ENCODE measurements around the gene EVX1.

EVX1 gene

DNA sequence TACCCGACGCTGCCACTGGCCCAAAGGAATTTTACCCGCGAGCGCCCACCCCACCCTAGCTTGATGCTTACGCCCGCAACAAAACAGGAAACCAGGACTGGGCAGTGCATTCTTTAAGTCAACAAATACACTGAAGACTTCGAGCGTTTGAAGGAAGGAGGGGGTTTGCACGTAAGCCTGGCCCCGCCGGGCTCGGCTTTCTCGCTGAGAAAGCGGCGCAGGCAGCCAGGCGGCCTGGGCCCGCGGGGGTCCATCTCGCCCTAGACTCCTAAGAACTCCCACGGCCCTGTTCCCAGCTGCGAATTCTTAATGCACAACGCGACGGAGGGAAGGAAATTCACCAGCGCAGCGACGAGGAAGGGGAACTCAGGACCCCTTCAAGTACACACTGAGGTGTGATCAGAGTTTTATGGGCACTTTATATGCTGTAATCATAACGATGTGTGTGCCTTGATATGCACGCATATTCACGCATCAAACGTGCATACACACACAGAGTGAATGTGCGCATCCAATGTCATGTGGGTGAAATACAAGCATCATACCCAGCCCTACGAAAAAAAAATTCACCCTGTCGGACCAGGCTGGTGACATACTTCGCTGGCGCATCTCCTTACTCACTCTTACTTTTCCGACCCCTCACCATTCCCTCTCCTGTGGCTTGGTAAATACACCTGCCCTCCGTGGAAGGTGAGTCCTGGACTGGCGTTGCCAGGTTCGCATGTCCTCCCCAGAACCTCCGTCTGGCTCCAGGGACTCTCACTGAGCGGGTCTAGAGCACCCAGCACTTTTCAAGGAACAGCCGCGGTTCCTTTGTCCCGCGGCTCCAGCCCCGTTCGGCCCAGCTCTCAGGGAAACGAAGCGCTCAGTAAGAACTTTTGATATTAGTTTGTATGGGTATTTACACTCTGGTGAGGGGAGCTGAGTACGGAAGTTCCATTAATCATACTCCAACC is 37.0 kb upstream of the EVX1 start:
- DNase-seq, result no peak

DNA sequence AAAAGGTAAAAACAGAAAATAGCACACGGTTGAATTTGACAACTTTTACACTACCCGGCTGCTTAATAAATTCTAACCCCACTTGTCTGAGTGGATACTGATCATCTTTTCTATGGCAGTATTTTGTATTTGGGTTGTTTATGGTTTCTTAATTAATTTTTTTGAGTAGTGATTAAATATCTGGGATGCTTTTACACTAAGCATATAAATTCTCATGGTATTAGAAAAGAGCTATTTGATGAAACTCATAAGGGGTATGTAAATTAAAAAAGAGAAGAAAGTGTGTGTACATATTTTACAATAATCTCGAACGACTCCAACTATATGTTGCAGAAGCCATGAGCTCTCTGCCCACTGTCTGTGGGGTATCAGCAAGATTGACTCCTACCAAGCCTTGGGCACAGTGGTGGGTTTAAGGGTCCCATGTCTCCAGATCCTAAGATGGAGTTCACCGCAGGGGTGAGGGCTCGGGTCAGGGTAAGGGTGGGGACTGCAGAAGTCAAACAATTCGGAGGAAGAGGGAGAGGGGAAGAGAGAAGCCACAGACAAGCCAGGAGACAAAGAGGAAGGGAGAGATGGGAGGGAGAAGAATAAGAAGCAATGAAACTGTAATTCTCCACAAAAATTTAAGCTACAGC is 35.1 kb upstream of the EVX1 start:
- DNase-seq, result no peak

DNA sequence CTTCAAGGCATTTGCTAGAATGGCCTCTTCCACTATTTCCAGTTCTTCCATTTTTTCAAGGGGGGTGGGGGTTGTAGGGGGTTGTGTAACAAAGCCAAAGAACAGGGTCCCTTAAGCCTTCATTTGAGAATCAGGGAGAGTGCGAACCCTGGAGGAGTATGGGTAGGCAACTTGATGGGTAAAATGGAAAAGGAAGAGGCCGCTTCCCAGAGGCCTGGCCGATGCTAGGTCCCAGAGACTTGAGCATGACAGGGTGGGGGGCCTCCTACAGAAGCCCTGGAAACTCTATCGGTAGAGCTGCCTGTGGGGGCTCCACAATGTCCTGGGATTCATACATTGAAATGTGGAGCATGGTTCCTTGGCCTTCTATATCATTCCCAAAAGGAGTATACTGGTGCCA is 33.6 kb upstream of the EVX1 start:
- DNase-seq, result no peak

DNA sequence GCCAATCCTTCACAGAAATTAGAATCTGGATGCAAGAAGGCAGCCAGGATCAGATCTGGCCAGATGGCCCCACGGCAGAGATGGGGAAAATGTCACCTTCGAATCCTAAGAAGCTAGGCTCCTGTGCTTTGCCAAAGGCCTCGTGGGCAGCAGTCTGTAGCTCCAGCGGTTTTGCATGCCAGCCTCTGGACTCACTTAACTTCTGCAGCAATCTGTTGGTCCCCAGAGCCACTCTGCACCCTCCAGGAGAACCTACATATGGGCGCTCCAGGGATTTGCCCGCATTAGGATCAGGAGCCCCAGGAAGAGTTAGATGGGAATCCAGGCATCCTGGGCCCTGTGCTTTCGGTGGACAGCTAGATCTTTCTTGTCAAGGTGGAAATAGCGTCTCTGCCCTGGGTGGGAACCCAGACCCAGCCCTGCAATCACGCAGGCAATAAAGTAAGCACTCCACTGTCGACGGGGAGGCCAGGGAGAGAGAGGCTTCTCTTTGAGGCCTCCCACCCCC is 32.6 kb upstream of the EVX1 start:
- no peak for DNase-seq

DNA sequence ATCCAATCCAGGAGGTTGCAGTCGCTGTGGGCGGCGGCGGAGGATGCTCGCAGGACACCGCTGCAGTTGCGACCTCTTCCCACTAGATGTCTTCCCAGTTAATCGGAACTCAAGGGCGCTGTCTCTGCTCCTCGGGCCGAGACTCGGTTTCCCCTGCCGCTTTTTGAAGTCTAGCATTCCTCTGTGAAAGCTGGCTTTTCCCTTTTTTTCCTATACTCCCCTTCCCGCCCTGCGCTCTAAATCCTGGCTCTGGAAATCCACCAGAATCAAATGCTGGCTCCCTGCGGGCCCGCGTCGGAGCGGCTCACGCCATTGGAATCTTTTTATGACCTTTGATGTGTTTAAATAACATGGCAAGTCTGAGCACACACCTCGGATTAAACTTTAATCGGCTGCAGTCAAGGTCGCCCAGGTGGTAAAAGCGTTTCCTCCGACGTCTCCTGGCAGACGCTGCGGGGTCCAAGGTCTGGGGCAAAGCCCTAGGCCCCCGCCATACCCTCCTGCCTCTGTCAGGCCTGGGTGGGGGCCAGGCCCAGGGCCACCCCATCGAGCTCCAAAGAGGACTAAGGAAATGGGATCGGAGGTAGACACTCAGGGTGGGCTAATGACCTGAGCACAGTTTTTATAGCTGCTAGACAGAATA is 32.0 kb upstream of the EVX1 start:
- DNase-seq, result no peak

DNA sequence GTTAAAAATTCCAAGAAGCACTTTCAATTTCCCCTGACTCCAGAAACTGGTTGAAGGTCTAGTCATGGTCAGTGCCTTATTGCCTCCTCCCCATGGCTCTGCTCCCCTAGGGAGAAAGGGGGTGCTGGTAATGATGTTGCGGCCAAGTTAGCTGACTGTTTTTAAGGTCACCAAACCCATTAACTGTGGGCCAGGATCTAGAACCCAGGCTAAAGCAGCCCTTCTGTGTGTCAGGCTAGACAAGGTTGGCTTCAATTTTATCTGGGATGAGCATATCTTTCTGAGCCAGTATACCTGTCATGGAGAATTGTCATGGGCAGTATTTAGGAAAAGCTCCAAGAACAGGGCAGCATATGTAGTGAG is 31.5 kb upstream of the EVX1 start:
- no peak for DNase-seq

DNA sequence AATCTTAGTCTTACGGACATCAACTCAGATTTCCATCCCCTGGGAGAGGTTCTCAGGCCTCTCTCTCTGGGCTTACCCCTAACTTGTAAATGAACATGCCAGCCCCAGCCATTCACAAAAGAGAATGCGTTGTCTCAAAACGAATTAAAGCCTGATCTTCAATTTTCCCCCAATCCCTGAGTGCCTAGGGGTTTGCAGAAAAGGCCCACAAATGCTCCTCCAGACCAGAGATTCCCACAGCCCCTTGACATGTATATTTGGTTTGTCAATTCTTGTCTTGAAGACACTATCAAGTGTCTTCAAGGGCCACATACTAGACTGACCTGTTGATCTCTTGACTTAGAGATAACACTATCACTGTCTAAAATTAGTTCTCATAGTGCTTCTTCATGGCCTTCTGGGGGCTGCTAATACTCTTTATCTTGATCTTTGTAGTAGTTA is 30.8 kb upstream of the EVX1 start:
- DNase-seq, result no peak

DNA sequence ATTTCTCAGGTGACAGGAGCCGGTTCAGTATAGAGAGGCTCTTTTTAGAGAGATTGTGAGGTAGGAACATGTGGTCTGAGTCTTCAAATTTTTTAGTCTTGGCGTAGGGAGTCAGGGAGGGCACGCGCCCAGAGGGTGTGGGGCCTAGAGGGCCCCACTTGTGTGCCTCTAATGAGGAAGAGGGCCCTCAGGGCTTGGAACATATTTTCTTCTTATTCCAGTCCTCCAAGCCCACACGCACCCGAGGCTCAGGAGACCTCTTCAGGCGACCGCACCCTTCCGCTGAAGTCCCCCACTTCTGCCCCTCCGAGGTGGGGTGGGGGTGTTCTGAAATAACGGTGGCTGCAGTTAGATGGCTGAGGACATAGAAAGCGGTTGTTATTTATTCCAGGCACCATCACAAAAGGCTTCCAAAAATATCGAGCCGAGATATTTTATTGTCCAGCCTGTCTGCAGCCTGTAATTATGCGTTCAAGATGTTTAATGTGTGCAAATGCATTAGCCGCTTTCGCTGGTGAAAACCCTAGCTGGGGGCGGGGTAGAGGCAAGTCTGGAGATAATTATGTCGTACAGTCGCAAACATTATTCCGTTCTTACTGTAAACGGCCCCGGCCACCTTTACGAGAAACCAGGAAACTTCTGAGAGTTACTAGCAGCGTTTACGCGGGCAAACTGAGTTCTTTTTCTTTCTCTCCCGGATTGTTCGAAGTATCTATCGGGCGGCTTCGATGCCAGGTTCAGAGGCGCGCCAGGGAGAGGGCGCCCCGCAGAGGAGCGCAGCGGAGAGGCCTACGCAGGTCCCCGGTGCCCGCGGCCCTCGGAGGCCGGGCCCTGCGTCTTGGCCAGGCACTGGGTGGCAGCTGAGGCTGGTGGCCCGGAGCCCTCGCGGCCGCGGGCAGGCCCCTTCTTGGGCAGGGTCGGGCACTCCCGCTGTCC is 29.8 kb upstream of the EVX1 start:
- DNase-seq, result no peak

DNA sequence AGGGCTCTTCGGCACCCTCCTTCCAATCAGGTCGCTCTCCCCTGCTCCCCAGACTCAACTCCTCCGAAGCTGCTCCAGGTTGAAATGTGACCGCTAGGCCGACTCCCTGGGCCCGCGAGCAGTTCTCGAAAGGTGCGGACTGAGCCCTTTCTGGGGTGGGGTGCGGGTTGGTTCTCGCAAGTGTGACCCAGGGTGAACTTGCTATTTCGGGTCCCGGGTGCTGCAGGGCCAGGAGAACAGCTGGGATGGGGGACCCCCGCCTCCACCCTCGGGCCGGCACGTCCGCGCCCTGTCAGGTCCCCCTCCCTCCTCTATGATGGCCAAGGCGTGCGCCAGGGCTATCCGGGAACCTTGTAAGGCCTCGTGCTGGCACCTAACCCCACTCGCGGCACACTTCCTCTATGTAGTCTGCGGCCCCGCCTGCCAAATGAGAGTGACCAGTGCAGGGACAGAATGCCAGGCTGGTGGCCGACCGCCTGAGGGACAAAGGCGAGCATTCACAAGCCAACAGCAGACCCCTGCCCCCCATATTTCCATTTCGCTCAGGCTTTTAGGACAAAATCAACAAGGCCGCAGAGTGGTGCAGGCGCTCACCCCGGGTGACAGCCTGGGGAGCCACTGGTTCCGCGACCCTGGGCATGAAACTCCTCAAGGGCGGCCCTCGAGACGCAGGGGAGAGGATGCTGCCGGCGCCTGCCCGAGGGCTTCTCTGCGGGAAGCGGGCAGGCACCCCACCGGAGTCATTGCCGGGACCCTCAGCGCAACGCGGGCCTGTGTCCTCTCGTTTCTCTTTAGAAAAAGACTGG is 29.0 kb upstream of the EVX1 start:
- no peak for DNase-seq

DNA sequence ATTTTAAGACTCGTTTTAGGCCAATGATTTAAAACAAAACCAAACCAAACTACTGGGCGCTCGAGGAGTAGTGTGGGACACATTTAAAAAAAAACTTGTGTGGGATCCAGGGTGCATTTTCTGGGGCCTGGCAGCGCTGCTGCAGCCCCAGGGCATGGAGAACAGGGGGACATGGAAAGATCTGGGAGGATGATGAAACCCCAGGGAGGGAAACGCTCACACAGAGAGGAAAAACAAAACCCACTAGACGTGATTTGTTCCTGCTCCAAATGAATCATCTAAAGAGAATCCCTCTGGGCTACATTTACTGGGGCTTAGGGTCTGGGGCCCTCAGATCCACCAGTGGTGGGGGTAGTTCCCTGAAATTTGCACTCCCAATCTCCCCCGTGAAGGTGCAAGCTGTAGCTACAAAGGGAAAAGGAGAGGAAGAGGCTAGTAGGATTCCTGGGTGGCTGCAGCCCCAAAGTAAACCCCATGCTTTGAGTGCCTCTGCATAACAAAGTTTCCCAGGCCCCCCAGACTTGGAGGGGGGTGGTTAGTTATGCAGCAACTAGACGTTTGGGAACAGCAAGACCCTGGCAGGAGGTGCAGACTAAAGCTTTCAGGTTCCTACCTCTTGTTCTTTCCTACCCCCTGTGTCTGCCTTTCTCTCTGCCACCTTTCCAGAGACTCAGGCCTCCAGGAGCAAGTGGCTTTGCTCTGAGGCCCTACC is 28.2 kb upstream of the EVX1 start:
- no peak for DNase-seq

DNA sequence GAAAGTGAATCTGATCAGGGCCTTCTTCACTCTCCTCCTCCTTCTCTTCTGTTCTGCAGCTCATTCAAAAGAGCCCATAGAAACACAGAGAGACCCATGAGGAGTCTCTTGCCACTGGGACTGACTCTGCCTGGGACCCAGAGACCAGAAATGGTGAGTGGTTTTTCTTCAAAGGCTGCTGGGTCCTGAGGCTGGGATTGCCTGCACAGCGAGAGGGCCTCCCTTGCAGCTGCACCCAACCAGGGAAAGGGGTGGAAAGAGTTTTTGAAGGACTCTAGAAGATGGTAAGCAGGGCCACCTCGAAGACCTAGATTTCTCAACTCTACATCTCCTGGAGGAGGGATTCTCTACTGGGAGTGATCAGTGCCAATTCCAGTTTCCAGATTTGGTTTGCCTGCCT is 27.2 kb upstream of the EVX1 start:
- DNase-seq, result no peak

DNA sequence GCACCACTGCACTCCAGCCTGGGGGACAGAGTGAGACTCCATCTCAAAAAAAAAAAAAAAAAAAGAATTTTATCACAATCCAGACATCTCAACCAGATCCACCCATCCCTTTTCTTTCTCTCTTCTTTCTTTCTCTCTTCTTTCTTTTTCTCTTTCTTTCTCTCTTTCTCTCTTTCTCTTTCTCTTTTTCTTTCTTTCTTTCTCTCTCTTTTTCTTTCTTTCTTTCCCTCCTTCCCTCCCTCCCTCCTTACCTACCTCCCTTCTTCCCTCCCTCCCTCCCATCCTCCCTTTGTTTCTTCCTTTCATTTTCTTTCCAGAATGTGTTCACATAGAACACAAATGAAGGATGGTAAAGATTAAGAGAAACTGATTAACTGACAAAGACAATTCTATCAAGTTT is 24.7 kb upstream of the EVX1 start:
- no peak for DNase-seq

DNA sequence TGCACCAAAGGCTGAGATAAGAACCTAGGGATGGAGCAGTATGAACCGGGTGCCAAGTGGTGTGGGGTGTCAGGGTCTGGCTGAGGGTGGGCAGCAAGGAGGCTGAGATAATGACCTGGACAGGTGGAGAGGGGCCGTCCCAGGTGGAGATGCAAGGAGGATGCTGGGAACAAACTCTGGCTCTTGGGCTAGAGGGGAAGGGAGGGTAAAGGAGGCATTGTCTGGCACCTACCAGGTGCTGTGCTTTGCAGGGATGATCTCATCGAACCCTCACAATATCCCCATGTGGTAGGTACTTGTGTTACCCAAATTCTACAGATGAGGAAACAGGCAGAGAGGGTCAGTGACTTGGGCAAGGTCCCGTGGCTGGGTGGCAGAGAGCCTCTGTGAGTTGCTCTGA is 22.8 kb upstream of the EVX1 start:
- no peak for DNase-seq

DNA sequence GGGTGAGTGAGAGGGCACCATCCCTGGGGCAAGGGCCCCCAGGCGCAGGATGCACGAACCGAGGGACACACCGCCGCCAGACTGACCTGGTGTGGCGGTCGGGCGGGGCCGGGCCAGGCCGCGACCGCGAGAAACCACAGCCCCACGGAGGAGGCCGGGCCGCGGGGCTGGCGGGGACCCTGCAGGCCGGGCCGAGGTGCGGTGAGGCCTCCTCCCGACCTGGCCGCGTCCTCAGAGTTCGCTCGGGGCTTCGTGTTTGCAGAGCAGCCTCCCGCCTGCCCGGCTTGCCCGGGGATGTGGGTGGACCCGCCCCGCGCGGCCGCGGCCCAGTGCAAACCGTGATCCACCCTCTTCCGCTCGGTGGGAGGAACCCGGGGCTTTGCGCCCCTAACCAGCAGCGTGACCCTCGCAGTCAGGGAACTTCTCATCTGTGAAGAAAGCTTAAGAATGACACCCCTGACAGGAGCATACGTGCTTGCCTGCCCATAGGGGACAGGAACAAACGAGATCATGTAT is 22.1 kb upstream of the EVX1 start:
- no peak for DNase-seq

DNA sequence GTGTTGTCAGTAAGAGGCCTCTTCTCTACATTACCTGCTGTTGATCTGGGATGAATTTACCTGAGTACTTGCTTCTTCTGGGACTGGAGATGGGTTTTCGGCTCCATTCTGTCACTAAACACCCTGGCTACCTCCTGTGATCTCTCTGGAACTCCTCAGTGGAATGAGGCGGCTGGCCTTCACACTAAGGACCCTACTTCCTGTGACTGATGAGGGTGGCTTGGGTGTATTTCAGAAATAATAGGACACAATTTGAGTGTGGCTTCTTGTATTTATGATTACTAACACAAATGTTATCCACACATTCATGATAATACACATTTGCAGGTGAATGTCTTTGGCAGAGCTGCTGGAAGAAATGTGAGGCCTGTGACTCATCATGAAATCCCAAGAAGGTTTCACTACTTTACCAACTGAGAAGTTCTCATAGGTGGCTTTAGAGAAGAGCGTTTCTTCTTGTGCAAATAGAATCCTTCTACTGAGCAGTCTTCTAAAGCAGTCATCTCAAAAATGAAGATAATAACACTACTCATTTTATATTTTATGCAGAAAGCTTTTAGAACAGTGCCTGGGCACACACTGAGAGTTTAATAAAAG is 21.3 kb upstream of the EVX1 start:
- no peak for DNase-seq

DNA sequence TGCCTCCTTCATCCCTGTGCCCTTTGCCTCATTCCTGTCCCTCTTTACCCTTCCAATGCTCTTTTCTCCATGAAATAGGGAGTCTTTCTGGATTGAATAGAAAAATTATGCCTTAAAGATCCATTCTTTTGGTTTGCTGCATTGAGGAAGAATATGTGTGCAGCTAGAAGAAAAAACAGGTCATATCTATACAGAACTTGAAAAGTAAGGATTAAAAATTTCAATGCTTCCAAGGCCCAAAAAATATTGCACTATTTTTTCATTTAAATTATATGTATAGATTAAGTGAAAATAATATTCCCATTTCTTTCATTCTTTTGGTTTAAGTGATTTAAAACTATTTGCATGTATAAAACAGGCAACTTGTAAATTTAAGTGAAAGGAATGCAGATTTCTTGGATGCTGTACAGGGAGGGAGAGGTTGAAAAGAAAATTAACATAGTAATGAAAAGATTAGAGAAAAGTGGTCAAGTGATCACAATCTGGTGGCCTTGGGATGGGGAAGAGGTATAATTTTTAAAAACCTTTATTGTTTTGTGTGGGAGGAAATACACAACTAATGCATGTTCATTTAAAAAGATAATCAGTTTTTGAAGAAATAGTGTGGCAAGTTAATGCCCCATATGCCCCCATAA is 18.5 kb upstream of the EVX1 start:
- no peak for DNase-seq

DNA sequence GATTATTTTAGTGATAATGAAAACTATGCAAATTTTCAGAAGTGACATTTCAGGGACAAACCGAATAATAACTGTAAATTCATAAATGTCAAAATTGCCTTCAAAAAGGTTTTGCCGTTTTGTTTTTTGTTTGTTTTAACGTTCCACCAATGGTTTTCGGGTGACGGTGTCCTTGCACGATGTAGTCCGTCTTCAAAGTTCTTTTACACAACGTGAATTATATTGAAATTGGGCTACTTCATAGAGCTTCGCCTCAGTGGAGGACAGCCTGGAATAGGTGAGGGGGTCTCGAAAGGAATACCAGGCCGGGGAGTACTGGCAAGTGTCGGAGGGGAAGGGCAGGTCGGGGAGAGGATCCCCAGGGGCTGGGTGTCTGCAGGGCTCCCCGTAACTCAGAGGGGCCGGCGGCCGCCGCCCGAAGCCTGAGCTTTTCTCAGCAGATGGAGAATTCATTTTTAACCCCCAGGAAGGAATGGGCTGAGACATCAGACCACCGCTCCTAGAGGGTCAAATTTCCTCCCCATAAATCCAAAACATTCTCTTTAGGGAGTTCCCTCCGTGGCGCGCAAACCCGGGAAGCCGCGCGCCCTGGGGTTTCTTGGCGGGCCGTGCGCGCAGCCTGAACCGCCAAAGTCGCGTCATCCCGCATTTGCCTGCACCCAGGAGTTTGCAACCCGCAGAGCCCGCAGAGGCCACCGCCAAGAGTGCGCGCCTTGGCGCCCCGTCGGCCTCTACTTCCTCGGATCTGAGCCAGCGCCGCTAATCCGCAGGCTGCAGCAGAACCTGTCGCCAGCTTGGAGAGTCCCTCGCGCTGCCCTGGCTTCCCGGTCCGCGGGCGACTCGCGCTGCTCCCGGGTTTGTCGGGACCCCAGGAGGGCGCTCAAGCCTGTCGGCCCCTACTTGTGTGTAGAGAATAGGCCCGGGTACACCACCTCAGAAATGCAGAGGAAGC is 17.3 kb upstream of the EVX1 start:
- DNase-seq, result no peak

DNA sequence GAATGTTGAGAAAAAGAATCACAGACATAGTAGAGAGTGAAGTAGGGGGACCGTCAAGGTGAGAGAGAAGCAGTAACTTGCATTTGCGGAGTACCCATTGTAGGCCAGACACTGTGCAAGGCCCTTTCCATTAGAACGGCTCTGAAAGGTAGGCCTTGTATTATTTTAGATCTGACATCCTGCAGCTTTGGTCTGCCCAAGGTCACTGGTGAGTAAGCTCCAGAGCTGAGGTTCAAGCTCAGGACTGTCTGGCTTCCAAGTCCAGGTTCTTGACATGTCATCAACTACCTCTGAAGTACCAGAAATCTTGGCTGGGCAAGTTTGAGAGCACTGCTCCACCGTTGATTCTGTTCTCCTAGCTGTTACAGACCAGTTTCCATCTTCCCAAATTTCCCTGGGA is 13.2 kb upstream of the EVX1 start:
- DNase-seq, result no peak
